Adrenal gland (tissue), 5 donors: ENCODE results near the gene TP53TG3D.
"Not testable (repeated sequence)": the region's sequence is repeated elsewhere in the genome, so short reads cannot be mapped to it uniquely, and the experiment has no call there.

Source experiments
- POLR2A ChIP-seq, 2 donors: fragments of 450-650 bp; IDR thresholded peaks; one replicate each; pipeline ENCODE4 v1.6.1; 2017; ENCODE audit warnings: antibody characterized with exemption in 2 of 2, mild to moderate bottlenecking in 2 of 2, moderate library complexity in 1 of 2
- TF ChIP-seq, protein P1 (sequence below), 6 experiments: fragments of 450-650 bp in 4 of 6; fragments of 200-600 bp in 2 of 6; sonication (generic) in 1 of 6; IDR thresholded peaks; 1 replicate in 5 of 6; 2 replicates in 1 of 6; pipeline versions ENCODE4 v1.5.1 to v1.8.0; 2016 to 2021; ENCODE audit warnings: antibody characterized with exemption in 6 of 6, mild to moderate bottlenecking in 2 of 6, moderate library complexity in 1 of 6
- donor health status: DM: no; HTN: no; CAD: no.

- TF ChIP-seq, protein P1, sequence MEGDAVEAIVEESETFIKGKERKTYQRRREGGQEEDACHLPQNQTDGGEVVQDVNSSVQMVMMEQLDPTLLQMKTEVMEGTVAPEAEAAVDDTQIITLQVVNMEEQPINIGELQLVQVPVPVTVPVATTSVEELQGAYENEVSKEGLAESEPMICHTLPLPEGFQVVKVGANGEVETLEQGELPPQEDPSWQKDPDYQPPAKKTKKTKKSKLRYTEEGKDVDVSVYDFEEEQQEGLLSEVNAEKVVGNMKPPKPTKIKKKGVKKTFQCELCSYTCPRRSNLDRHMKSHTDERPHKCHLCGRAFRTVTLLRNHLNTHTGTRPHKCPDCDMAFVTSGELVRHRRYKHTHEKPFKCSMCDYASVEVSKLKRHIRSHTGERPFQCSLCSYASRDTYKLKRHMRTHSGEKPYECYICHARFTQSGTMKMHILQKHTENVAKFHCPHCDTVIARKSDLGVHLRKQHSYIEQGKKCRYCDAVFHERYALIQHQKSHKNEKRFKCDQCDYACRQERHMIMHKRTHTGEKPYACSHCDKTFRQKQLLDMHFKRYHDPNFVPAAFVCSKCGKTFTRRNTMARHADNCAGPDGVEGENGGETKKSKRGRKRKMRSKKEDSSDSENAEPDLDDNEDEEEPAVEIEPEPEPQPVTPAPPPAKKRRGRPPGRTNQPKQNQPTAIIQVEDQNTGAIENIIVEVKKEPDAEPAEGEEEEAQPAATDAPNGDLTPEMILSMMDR (IDR thresholded peaks at IDR 0.05): not testable (repeated sequence)
- not testable (repeated sequence) for TF ChIP-seq POLR2A (IDR thresholded peaks at IDR 0.05)
Observed at GRCh38 chr16:32289197-32289596, 36.1 kb downstream of the TP53TG3D start.
